Testis (tissue), 2 donors: ENCODE results near the gene FZD2.

ENCODE experiments used
- CTCF ChIP-seq, 3 experiments: fragments of 450-650 bp in 2 of 3; fragments of 200-600 bp in 1 of 3; sonication (generic) in 1 of 3; IDR thresholded peaks; one replicate each; pipeline ENCODE4 v1.5.1; 2016 to 2019; ENCODE audit warnings: antibody characterized with exemption in 3 of 3, mild to moderate bottlenecking in 2 of 3, moderate library complexity in 1 of 3
- POLR2A ChIP-seq: fragments of 450-650 bp; IDR thresholded peaks from one replicate; pipeline ENCODE4 v1.6.1; 2017; ENCODE audit warnings: antibody characterized with exemption, mild to moderate bottlenecking, moderate library complexity

DNA sequence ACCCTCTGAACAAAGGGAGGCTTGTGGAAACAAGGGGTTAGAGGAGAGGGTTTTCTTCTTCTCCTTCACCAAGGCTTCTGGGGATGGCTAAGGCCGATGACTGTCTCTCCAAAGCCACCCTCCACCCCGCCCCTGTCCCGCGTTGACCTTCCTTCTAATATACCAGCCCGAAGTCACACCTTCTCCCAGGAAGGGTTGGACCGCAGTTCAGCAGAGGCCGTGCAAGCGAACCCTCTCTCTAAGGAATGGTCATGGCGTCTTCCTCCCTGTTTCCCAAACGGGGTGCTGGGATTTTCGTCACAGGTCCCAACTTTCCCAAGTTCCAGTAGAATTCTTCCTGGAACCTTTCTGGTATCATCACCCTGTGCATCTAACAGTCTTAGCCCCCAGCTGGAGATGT lies 49.4 kb downstream of the FZD2 start:
- TF ChIP-seq CTCF (IDR thresholded peaks at IDR 0.05) (no peak), POLR2A (no peak)
